B cell (primary cell): ENCODE results near the gene JAM2. TPM values are rescaled to one million over a fixed set of nuclear protein-coding genes. Genes with fewer than 3 reads are reported as not detected.

Experiments
- ATAC-seq: fragments of 200-7000 bp; cut with Tn5 transposase; one replicate; pipeline ENCODE4 v1.10.0; 2021; ENCODE audit warnings: low read depth, mild to moderate bottlenecking, moderate number of reproducible peaks, moderate library complexity
- CTCF ChIA-PET: fragments of 350-600 bp; sonication (Branson Sonifier 250); formaldehyde crosslinking; loops from one replicate; lab custom pipeline; 2021; ENCODE audit warnings: antibody characterized with exemption, inconsistent platforms; lab: Charles Lee
- POLR2A ChIA-PET: fragments of 350-600 bp; sonication (Branson Sonifier 250); formaldehyde crosslinking; loops from one replicate; lab custom pipeline; 2021; ENCODE audit warnings: antibody characterized with exemption; lab: Charles Lee
- DNase-seq: peaks from one replicate; pipeline ENCODE4 v3.0.0; 2013
- H2AFZ ChIP-seq: 2 replicates; pipeline ENCODE4 v1.6.1; 2012; ENCODE audit warnings: mild to moderate bottlenecking, low read depth, low read length; ENCODE audit not compliant: insufficient read depth, poor library complexity, severe bottlenecking
- H3K27ac ChIP-seq, 2 donors: 1 replicate in 1 of 2; 2 replicates in 1 of 2; pipeline ENCODE4 v1.5.1; 2012 to 2013; ENCODE audit warnings: low read length in 2 of 2, mild to moderate bottlenecking in 2 of 2, moderate library complexity in 1 of 2
- H3K27me3 ChIP-seq, 4 experiments: fragments of 200-600 bp in 1 of 4; sonication (generic) in 1 of 4; replicated peaks in 1 of 4; 1 replicate in 2 of 4; 2 replicates in 2 of 4; pipeline versions ENCODE4 v1.6.1 to v1.7.0; 2013 to 2016; ENCODE audit warnings: low read length in 3 of 4, mild to moderate bottlenecking in 2 of 4, mixed read lengths in 1 of 4, moderate library complexity in 1 of 4; ENCODE audit not compliant: insufficient read depth in 4 of 4, control insufficient read depth in 3 of 4; ENCODE audit errors: control extremely low read depth in 1 of 4
- H3K36me3 ChIP-seq, 2 experiments: replicated peaks in 1 of 2; 1 replicate in 1 of 2; 2 replicates in 1 of 2; pipeline versions ENCODE4 v1.6.1 to v1.7.1; 2013; ENCODE audit warnings: low read length in 1 of 2; ENCODE audit not compliant: insufficient read depth in 2 of 2, control insufficient read depth in 1 of 2; ENCODE audit errors: control extremely low read depth in 1 of 2, extremely low read depth in 1 of 2
- H3K4me1 ChIP-seq, 2 donors: fragments of 200-600 bp in 1 of 2; sonication (generic) in 1 of 2; 1 replicate in 1 of 2; 2 replicates in 1 of 2; pipeline versions ENCODE4 v1.5.1 to v1.6.1; 2013 to 2017; ENCODE audit warnings: low read length in 2 of 2; ENCODE audit not compliant: control insufficient read depth in 2 of 2, insufficient read depth in 2 of 2
- H3K4me2 ChIP-seq: replicated peaks from 2 replicates; pipeline ENCODE3; 2012; ENCODE audit warnings: mild to moderate bottlenecking, low read depth, low read length; ENCODE audit not compliant: poor library complexity, severe bottlenecking
- H3K4me3 ChIP-seq, 5 experiments: fragments of 200-600 bp in 1 of 5; sonication (generic) in 1 of 5; 1 replicate in 3 of 5; 2 replicates in 2 of 5; pipeline versions ENCODE4 v1.5.1 to v1.7.0; 2011 to 2016; ENCODE audit warnings: low read length in 4 of 5, mild to moderate bottlenecking in 4 of 5, low read depth in 2 of 5, control low read depth in 1 of 5, moderate library complexity in 1 of 5; ENCODE audit not compliant: insufficient read depth in 1 of 5; ENCODE audit errors: control extremely low read depth in 1 of 5, extremely low read depth in 1 of 5
- H3K79me2 ChIP-seq: fragments of 200-600 bp; sonication (generic); one replicate; pipeline ENCODE4 v1.6.0; 2016; ENCODE audit warnings: low read length; ENCODE audit not compliant: control insufficient read depth, insufficient read depth
- H3K9ac ChIP-seq: fragments of 200-600 bp; sonication (generic); 2 replicates; pipeline ENCODE4 v1.6.1; 2017; ENCODE audit warnings: mild to moderate bottlenecking, low read length, moderate library complexity
- H3K9me3 ChIP-seq, 3 donors: one replicate each; pipeline versions ENCODE4 v1.6.1 to v1.7.1; 2013; ENCODE audit warnings: low read length in 2 of 3; ENCODE audit not compliant: control insufficient read depth in 2 of 3, insufficient read depth in 1 of 3; ENCODE audit errors: control extremely low read depth in 1 of 3
- H4K20me1 ChIP-seq: 2 replicates; pipeline ENCODE4 v1.6.0; 2012; ENCODE audit warnings: mild to moderate bottlenecking, low read length; ENCODE audit not compliant: insufficient read depth, control insufficient read depth, poor library complexity, severe bottlenecking
- H3K27ac Mint-ChIP-seq: one replicate; pipeline ENCODE4 v1.8.0; 2021; ENCODE audit warnings: mixed read lengths
- H3K27me3 Mint-ChIP-seq: one replicate; pipeline ENCODE4 v1.8.0; 2021; ENCODE audit warnings: mixed read lengths
- H3K4me1 Mint-ChIP-seq: one replicate; pipeline ENCODE4 v1.8.0; 2021; ENCODE audit warnings: mixed read lengths
- H3K4me3 Mint-ChIP-seq: one replicate; pipeline ENCODE4 v1.8.0; 2021; ENCODE audit warnings: mixed read lengths
- H3K9me3 Mint-ChIP-seq: one replicate; pipeline ENCODE4 v1.8.0; 2022; ENCODE audit warnings: mixed read lengths; ENCODE audit not compliant: insufficient read depth
- EZH2 ChIP-seq: IDR thresholded peaks from 2 replicates; pipeline ENCODE4 v1.6.1; 2012; ENCODE audit warnings: borderline replicate concordance, low read depth, mild to moderate bottlenecking, moderate library complexity, low read length; ENCODE audit not compliant: insufficient read depth, poor library complexity, severe bottlenecking
- WGBS: methylation state at CpG from one replicate; pipeline ENCODE4 v1.1.5; 2013; ENCODE audit warnings: missing lambda C conversion rate; ENCODE audit not compliant: insufficient coverage; 5-methylcytosine and 5-hydroxymethylcytosine counted together
- intact Hi-C: fragments of 100-400 bp; cut with micrococcal nuclease; formaldehyde crosslinking; loops from one replicate; pipeline ENCODE4 v1.10.0; 2022
- polyA plus RNA-seq: library from polyadenylated mRNA; depleted of rRNA; stranded (reverse); fragments of >200 nt; gene quantifications from 2 replicates; pipeline ENCODE4 v1.2.3, GENCODE V29; 2012
- total RNA-seq, 2 donors: library from RNA; stranded (reverse); fragments of 120-200 nt in 1 of 2; gene quantifications; 1 replicate in 1 of 2; 2 replicates in 1 of 2; pipeline versions ENCODE4 v1.2.3 to v1.2.4, GENCODE V29; 2013 to 2022
- TF ChIP-seq, protein P1 (sequence below): fragments of 200-600 bp; IDR thresholded peaks from one replicate; pipeline ENCODE4 v1.8.0; 2022; ENCODE audit warnings: antibody characterized with exemption, mild to moderate bottlenecking

The JAM2 gene
- total and polyA plus RNA-seq, 2 donors (not counting 1 experiment from before 2014, with no cell fraction given), result 0.94 to 1.5 TPM

GRCh38 chr21:25722631-25723030 lies 83.6 kb downstream of the JAM2 start:
- Histone ChIP-seq H3K4me3 (no peak overlapping the region), H3K27ac (no peak overlapping the region), H3K4me2 (no peak overlapping the region), H3K4me1 (no peaks in the 10 kb centered on the region), H4K20me1 (peaks cover 6% of the 10 kb centered on the region), H3K27me3 (no peaks in the 10 kb centered on the region), H3K79me2 (no peaks in the 10 kb centered on the region), H2AFZ (no peak overlapping the region), H3K36me3 (peaks cover 4 to 50% of the 10 kb centered on the region in 2 experiments), H3K9ac (no peak overlapping the region), H3K9me3 (no peaks in the 10 kb centered on the region)
- WGBS, result 54% methylated on average over 2 of the region's 3 CpGs
- ChIA-PET POLR2A (no interaction called here), CTCF (no interaction called here)
- no peak for DNase-seq
- ATAC-seq, result no peak
- no peak overlapping the region for H3K4me3 Mint-ChIP-seq
- no peak overlapping the region for H3K27ac Mint-ChIP-seq
- no peaks in the 10 kb centered on the region for H3K4me1 Mint-ChIP-seq
- H3K9me3 Mint-ChIP-seq, result no peaks in the 10 kb centered on the region
- H3K27me3 Mint-ChIP-seq, result no peaks in the 10 kb centered on the region
- TF ChIP-seq, protein P1, sequence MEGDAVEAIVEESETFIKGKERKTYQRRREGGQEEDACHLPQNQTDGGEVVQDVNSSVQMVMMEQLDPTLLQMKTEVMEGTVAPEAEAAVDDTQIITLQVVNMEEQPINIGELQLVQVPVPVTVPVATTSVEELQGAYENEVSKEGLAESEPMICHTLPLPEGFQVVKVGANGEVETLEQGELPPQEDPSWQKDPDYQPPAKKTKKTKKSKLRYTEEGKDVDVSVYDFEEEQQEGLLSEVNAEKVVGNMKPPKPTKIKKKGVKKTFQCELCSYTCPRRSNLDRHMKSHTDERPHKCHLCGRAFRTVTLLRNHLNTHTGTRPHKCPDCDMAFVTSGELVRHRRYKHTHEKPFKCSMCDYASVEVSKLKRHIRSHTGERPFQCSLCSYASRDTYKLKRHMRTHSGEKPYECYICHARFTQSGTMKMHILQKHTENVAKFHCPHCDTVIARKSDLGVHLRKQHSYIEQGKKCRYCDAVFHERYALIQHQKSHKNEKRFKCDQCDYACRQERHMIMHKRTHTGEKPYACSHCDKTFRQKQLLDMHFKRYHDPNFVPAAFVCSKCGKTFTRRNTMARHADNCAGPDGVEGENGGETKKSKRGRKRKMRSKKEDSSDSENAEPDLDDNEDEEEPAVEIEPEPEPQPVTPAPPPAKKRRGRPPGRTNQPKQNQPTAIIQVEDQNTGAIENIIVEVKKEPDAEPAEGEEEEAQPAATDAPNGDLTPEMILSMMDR, result no peak
- TF ChIP-seq EZH2, result no peak
- intact Hi-C loops, result no loop called here

DNA sequence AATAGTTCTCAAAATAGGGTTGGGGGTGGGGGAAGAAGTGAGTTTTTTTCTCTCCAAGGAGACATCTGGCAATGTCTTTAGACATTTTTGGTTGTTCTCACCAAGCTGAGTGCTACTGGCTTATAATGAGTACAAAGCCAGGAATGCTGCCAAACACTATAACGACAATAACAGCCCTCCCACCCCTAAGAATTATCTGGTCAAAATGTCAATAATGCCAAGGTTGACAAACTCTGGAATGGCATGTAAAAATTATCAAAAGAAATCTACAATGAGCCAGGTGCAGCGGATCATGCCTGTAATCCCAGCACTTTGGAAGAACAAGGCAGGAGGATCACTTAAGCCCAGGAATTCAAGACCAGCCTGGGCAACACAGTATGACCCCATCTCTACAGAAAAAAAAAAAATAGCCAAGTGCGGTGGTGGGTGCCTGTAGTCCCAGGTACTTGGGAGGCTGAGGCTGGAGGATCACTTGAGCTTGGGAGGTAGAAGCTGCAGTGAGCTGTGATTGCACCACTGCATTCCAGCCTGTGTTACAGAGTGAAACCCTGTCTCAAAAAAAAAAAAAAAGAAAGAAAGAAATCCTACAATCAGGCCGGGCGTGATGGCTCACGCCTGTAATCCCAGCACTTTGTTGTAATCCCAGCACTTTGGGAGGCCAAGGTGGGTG lies 93.2 kb downstream of the JAM2 start:
- H3K27ac Mint-ChIP-seq, result no peak overlapping the region
- Histone ChIP-seq H3K27me3 (no peaks in the 10 kb centered on the region), H3K4me2 (no peak overlapping the region), H3K9me3 (no peaks in the 10 kb centered on the region), H2AFZ (no peak overlapping the region), H3K27ac (no peak overlapping the region), H3K4me1 (peaks cover 19 to 27% of the 10 kb centered on the region in 2 donors), H3K79me2 (peaks cover 75% of the 10 kb centered on the region), H3K36me3 (peaks cover 15 to 30% of the 10 kb centered on the region in 2 experiments), H3K9ac (no peak overlapping the region), H3K4me3 (no peak overlapping the region), H4K20me1 (peaks cover 18% of the 10 kb centered on the region)
- no peak overlapping the region for H3K4me3 Mint-ChIP-seq
- ChIA-PET CTCF (interaction anchor here (0.6 kb wide), 1 partner anchor 311 kb away, joined by 3 read pairs; no protein-coding TSS in a partner anchor), POLR2A (no interaction called here)
- TF ChIP-seq, protein P1, result no peak
- no peak for TF ChIP-seq EZH2
- DNase-seq, result no peak
- no peaks in the 10 kb centered on the region for H3K9me3 Mint-ChIP-seq
- ATAC-seq, result no peak
- no peaks in the 10 kb centered on the region for H3K27me3 Mint-ChIP-seq
- intact Hi-C loops, result loop anchor here (5.0 to 10.0 kb wide), 3 partner anchors 235 to 433 kb away; no protein-coding TSS in a partner anchor
- peaks cover 32% of the 10 kb centered on the region for H3K4me1 Mint-ChIP-seq
- no CpG with 5 or more reads among the region's 6 CpGs for WGBS
